ENCODE measurements around the gene AXL. TPM values are rescaled to one million over a fixed set of nuclear protein-coding genes. Genes with fewer than 3 reads are reported as not detected.
A peak's percentile ranks its signal among the peaks of the same experiment; 100 is the strongest.

AXL gene
- total and polyA plus RNA-seq, 10 donors = 2.3 to 135 (median 61.5) TPM

GRCh38 chr19:41189425-41190065, 29.5 kb upstream of the AXL start:
- Histone ChIP-seq H3K36me3 (no peaks in the 10 kb centered on the region), H3K9me3 (no peaks in the 10 kb centered on the region), H3K4me1 (peaks cover 0 to 21% (median 5%) of the 10 kb centered on the region in 6 donors), H3K27ac (no peak overlapping the region), H3K4me3 (no peak overlapping the region), H3K27me3 (replicated peaks in 1 of 7) (peaks cover 0 to 61% (median 33%) of the 10 kb centered on the region in 7 donors)
- 66 to 78% (median 74%) methylated on average over 8 of the region's 8 CpGs for WGBS, 5 donors
- no peak for DNase-seq
- TF ChIP-seq CTCF (IDR thresholded peaks at IDR 0.05 in 8 of 11, conservative IDR thresholded peaks at IDR 0.05 in 3 of 11) = no peak
- TF ChIP-seq POLR2AphosphoS5 (IDR thresholded peaks at IDR 0.05) = no peak
- TF ChIP-seq POLR2A (IDR thresholded peaks at IDR 0.05) = no peak
- intact Hi-C loops (cut with DNase I; ENCODE audit: low total_unique reads) = no loop called here

GRCh38 chr19:41192574-41193429, 26.2 kb upstream of the AXL start, which contains the start of gene CYP2S1:
Gene CYP2S1 (plus strand): TSS chr19:41193219. CDS start chr19:41193265, 46 bp downstream.
- Histone ChIP-seq H3K36me3 (no peaks in the 10 kb centered on the region), H3K4me3 (peak within 1 kb of the TSS in 7 of 8 donors; percentile 3 to 65 (median 32)), H3K27ac (peak within 1 kb of the TSS in 1 of 8 donors; percentile 42), H3K27me3 (replicated peaks in 1 of 7) (peaks cover 0 to 62% (median 33%) of the 10 kb centered on the region in 7 donors), H3K4me1 (peaks cover 0 to 22% (median 5%) of the 10 kb centered on the region in 6 donors), H3K9me3 (no peaks in the 10 kb centered on the region)
- 6 to 14% (median 7%) methylated on average over 14 to 58 of the region's 58 CpGs for WGBS, 5 donors
- TF ChIP-seq POLR2AphosphoS5 (IDR thresholded peaks at IDR 0.05) (peak in 2 of 3 donors; percentile 33 to 43), POLR2A (IDR thresholded peaks at IDR 0.05) (no peak)
- intact Hi-C loops (cut with DNase I; ENCODE audit: low total_unique reads) = no loop called here
- no peak for DNase-seq

- TF ChIP-seq POLR2A (IDR thresholded peaks at IDR 0.05) (no peak), CTCF (IDR thresholded peaks at IDR 0.05 in 8 of 11, conservative IDR thresholded peaks at IDR 0.05 in 3 of 11) (no peak), POLR2AphosphoS5 (IDR thresholded peaks at IDR 0.05) (no peak)
These were observed 25.4 kb upstream of the AXL start for GRCh38 chr19:41193430-41194156.

GRCh38 chr19:41194157-41194552, 24.9 kb upstream of the AXL start:
- H3K27ac ChIP-seq = peak overlapping the region in 1 of 8 donors; percentile 42
- H3K4me3 ChIP-seq = peak overlapping the region in 3 of 8 donors; percentile 32 to 65 (median 38)
- peaks cover 0 to 53% (median 33%) of the 10 kb centered on the region in 7 donors for H3K27me3 ChIP-seq (replicated peaks in 1 of 7)
- WGBS, 5 donors = 11 to 22% (median 19%) methylated on average over 6 of the region's 6 CpGs
- no peaks in the 10 kb centered on the region for H3K9me3 ChIP-seq
- no peak for TF ChIP-seq POLR2AphosphoS5 (IDR thresholded peaks at IDR 0.05)
- no peak for TF ChIP-seq POLR2A (IDR thresholded peaks at IDR 0.05)
- TF ChIP-seq CTCF (IDR thresholded peaks at IDR 0.05 in 8 of 11, conservative IDR thresholded peaks at IDR 0.05 in 3 of 11) = no peak
- intact Hi-C loops (cut with DNase I; ENCODE audit: low total_unique reads) = no loop called here
- H3K36me3 ChIP-seq = no peaks in the 10 kb centered on the region
- DNase-seq = no peak
- peaks cover 0 to 22% (median 5%) of the 10 kb centered on the region in 6 donors for H3K4me1 ChIP-seq

More at GRCh38 chr19:41193430-41194156, 25.4 kb upstream of the AXL start:
- WGBS, 5 donors = 18 to 30% (median 25%) methylated on average over 13 of the region's 13 CpGs
- Histone ChIP-seq H3K27ac (peak overlapping the region in 1 of 8 donors; percentile 42), H3K36me3 (no peaks in the 10 kb centered on the region), H3K9me3 (no peaks in the 10 kb centered on the region), H3K4me3 (peak overlapping the region in 6 of 8 donors; percentile 9 to 65 (median 35)), H3K4me1 (peaks cover 0 to 22% (median 5%) of the 10 kb centered on the region in 6 donors), H3K27me3 (replicated peaks in 1 of 7) (peaks cover 0 to 57% (median 33%) of the 10 kb centered on the region in 7 donors)
- intact Hi-C loops (cut with DNase I; ENCODE audit: low total_unique reads) = no loop called here
- DNase-seq = no peak
